Activated T-cell treated with anti-CD3 and anti-CD28 coated beads for 4 hours (primary cell): ENCODE measurements around the gene CCDC184.
A peak's percentile ranks its signal among the peaks of the same experiment; 100 is the strongest.
"Not testable (repeated sequence)": the region's sequence is repeated elsewhere in the genome, so short reads cannot be mapped to it uniquely, and the experiment has no call there.

Source experiments
- DNase-seq: peaks from one replicate; pipeline ENCODE4 v3.0.0-alpha.2; 2020

CCDC184 gene

DNA sequence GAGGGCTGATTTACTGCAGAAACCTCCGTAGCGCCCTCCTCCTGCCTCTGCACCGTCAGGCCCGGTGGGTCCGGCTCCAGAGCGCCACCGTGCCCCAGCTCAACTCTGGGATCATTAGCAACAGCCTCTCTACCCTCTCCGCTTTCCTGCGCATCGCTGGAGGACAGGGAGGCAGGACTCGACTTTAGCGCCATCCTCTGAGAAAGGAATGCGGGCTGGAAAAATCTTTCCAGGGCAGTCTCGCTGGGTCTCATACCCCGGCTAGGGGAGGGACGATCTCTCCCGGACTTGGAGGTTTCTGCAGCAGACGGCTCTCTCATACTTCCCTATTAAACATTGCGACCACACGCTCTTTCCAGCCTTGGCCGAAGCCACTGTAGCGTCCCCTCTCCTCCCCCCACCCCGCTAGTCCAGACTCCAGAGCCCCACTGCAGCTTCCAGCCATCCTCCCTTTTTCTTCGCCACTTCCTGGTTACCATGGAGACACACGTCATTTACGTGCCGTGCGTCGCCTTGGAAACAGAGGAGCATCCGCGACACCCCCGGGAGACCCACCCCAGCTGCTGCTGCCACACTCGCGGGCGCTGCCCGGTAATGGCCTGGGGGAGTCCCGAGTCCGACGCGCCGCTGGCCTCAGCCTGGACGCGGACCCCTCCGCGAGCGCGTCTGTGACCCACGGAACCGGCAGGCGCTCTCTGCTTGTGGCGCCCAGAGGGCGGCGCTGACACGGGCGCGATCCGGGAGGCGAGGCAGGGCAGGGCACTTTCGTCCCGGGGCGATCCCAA is at the start of gene CCDC184:
Gene CCDC184 (plus strand): TSS at position 554 of the 785 bp plus-strand sequence. CDS start 479 bp downstream, outside the sequence.
- DNase-seq, result peak; percentile 66

DNA sequence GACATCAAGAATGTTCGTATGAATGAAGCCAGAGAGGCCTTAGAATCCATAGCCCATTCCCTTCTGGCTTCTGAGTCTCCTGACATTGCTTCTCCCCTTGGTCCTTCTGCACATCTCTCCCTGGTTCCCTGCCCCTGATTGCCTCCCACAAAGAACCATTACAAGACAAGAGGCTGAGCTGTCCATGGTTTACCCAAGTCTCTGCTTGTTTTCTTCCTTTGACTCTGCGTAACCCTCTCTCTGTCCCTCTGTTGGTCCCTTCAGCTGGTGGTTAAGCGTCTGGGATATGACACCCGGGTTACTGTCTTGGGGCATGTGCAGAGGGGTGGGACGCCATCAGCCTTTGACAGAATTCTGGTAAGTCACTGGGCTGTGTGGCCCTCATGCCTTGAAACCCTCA is 48.4 kb upstream of the CCDC184 start:
- no peak for DNase-seq

DNA sequence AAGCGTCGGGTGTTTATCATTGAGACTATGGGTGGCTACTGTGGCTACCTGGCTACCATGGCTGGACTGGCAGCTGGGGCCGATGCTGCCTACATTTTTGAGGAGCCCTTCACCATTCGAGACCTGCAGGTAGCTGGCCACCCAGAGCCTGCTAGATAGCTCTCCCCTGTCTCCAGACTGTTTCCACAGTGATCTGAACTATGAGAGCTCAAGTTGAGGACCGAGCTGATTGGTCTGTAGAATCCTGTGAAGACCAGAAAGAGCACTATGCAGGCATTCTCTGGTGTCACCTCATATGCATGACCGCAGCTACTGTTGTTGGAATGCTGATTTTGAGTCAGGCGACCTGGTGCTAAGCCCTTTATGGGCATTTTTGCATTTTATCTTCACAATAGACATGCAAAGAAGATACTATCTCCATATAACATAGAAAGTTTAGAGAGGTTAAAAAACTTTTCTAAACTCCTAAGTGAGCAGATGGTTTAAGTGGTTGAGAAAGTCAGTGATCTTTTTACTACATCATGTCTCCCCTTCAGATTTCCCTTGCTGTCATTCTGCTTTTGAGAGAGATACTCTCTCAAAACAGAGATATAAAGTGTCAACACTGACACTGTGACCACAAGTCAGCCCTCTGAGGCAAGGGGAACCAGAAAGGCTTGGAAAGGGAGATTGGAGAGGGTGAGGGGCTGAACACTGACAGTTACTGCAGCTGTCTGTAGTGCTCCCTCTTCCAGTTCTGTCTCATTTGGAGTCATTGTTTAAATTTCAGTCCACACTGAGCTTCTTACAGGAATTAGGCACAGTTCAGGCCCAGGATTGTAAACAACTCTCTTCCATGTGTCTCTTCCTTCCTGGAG is 40.4 kb upstream of the CCDC184 start:
- no peak for DNase-seq

DNA sequence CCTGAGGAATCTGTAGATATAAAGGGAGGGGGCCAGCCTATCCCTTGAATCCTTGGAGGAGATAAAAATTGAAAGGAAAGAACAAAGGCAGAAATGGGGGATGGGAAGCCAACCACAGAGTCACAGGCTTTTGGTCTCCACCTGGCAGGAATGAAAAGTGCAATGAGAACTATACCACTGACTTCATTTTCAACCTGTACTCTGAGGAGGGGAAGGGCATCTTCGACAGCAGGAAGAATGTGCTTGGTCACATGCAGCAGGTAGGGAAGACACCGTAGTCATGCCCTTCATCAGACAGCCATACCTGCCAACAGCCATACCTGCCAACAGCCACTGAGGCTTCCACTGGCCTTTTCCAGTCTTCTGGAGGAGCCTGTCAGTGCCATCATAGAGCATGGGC is 39.5 kb upstream of the CCDC184 start:
- DNase-seq, result no peak

DNA sequence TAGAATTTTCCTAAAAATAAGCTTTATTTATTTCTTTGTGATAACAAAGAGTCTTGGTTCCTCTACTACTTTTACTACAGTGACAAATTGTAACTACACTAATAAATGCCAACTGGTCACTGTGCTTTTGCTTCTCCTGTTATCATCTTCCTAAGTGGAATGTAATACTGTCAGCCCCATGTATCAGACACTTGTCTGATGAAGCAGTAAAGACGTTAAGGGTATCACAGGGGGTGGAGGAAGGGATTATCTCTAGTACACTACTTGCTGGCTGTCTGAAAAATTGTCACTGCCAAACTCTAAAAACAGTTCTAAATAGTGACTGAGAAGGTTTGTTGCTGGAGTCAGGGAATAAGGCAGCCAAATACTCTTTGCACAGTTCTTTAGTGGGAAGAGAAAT is 37.5 kb upstream of the CCDC184 start:
- no peak for DNase-seq

DNA sequence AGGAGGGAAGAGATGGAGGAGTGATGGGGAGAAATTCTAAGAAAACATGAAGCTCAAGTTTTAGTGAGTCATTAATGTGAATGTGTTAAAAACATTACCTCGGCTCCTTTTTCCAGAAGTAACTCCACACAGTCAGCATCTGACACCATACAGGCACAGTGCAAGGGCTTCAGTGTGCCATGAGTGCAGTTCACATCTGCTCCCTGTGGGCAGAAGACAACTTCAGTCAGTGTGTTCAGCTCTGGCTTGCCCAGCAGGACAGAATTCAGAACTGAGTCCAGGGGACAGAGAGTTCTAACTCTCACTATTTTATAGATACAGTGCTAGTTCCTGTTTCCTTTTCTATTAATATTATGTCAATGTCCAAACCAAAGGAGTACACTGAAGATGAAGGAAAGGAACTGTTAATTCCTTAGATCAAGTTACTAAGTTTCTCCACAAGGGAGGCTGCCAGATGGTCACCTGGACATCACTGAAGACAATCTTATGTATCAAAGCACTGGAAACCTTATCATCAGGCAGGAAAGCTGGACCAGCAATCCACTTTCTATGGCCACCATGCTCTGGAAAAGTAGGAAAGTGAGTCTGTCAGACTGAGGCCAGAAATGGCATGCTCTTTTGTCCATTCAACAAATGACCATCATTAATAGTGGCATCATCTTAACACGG is 32.2 kb upstream of the CCDC184 start:
- DNase-seq, result no peak

DNA sequence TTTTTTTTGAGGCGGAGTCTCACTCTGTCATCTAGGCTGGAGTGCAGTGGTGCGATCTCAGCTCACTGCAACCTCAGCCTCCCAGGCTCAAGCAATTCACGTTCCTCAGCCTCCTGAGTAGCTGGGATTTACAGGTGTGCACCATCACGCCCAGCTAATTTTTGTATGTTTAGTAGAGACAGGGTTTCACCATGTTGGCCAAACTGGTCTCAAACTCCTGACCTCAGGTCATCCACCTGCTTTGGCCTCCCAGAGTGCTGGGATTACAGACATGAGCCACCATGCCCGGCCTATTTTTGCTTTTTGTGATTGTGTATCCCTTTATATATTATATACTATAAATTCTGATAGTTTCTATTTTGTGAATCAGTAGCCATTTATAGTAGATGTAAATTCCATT is 27.7 kb upstream of the CCDC184 start:
- not testable (repeated sequence) for DNase-seq

DNA sequence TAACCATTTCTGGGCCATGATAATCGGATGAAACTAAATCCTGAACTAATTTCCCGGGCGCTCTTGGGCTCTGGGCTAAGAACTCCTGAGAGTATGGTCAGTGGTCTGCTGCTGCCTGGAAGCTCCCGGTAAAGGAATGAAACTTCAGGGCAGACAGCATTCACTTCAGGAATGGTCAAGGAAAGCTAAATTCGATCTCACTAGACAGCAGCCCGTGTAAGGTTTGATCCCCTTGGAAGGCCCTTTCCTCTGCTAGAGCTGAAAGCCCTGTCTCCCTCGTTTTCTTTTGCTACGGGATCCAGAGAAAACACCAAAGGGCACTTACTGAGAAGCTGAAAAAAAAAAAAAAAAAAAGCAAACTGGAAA is 26.8 kb upstream of the CCDC184 start:
- no peak for DNase-seq

DNA sequence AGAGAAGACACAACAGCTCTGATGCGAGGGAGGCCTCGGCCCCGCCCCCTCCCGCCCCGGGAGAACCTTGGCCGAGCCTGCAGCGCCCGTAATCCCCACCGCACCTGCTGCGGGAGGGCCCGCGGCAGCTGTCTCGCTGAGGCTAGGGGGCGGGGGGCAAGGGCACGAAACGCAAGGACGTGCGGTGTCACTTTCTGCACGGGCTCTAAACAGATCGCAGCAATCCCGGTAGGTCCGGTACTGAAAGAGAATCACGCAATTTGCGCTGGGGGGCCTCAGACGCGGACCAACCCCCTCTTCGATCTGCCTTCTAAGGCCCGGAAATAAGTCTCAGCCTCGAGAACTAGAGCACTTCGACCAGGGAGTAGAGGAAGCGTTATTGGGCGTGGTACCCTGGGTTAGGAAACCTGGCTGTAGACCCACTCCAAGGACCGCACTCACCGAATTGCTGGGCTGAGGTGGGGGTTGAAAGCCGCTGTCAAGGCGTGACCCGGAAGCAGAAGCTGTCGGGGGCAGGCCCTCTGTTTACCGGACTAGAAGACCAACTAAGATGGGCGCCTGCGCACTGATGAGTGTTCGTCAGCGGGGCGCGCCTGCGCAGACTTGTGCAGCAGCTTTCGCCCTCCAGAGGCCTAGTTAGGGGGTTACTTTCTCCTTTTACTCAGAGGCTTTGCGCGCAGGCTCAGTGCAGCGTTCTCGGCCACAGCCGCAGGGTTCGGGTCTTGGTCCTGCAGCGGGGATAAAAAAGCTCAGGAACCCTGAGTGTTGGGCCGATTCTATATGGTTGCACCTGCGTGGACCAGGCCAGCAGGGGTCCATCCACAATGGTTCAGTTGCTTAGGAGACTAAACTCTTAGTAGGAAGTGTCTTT is 26.2 kb upstream of the CCDC184 start, which contains the start of gene ASB8:
Gene ASB8 (minus strand): TSS at position 498 of the 871 bp plus-strand sequence. CDS start 4,019 bp downstream, outside the sequence.
- peak; percentile 97 for DNase-seq

DNA sequence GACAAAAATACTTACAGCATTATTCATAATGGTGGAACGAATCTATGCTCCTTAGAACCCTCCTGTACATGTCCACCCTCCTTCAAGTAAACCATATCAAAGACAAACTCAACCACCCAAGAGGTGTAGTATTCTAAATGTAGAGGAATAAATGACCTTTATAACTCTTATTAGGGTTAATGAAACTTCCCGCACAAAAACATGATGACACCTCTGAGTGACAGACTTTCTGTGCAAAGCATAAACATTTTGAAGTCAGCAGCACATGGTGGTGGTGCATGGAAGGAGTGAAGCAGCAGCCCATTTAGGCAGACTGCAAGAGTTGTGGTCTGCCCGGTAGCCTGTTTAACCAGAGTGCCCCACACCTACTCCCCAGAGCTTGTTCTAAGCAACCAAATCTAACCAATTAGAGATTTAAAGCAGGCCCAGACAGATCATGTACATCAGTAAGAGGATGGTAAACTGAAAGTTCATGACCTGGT is 25.5 kb upstream of the CCDC184 start:
- no peak for DNase-seq

DNA sequence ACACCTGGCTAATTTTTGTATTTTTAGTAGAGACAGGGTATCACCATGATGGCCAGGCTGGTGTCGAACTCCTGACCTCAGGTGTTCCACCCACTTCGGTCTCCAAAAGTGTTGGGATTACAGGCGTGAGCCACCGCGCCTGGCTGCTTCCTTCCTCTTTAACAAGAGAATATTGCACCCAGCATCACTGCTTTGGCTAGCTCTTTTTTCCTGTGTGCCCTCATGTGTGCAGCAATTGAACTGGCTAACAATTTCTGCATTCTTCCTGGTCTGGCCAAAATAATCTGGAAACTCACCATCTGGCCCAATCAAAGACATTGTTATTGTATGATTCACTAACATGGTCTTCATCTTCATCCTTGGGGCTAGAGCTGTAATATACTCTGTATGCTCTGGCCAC is 23.4 kb upstream of the CCDC184 start:
- no peak for DNase-seq

DNA sequence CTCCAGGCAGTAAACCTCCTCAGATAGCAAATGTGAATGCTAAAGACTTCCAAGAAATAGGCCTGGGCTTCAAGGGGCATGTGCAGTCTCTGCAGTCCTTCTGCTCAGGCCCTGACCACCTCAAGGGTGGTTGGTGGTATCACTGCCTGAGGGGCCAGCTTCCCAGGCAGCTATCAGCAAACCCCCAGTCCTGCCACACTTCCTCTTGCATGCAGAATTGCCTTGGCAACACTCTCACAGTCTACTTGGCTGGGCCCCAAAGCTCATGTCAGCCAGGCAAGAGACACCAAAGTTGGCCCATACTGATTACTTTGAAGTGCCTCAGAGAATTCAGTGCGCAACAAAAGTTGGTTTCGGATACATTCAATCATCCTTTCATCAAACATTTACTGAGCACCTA is 22.6 kb upstream of the CCDC184 start:
- DNase-seq, result no peak

DNA sequence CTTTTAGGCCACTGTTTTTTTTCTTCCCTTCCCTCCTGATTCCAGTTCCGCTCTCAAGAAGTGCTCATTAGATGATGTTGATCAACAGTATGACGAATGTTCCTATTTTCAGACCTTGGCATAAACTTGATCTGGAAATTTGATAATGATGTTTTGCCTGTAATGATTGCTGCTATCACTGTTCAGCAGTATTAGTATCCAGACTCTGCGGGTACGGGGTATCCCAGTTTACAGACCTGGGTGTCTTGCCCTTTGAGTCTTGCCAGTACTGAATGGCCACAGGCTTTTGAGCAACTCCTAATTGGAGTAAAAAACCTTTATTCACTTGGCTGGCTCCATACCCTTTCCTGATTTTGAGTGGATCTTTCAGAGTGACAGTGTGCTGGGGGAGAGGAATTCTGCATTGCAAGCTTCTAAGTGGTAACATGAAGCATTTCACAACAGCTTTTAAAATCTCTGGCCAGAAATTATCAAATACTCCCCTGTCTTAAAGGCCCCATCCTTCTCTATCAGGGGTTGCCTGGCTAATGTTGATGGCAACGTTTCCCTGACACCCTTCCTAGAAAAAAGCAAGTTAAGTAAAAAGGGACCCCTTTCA is 20.2 kb upstream of the CCDC184 start:
- no peak for DNase-seq

DNA sequence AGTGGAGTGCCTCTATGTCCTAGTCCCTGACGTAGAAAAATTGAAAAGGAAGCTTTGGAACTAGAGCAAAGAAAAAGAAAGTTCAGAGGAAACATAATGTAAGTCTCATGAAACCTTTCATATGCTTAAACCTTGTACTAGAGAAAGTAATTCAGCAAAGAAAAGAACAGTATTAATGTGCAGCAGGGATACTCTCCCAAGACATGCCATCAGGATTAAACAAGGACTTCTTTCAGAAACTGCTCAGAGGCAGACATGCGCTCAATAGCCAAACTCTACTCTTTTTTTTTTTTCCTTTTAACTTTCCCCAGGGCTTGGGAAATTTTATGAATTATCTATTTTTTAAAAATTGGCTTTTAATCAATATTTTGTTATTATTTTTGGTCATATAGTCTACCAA is 19.0 kb upstream of the CCDC184 start:
- DNase-seq, result no peak

DNA sequence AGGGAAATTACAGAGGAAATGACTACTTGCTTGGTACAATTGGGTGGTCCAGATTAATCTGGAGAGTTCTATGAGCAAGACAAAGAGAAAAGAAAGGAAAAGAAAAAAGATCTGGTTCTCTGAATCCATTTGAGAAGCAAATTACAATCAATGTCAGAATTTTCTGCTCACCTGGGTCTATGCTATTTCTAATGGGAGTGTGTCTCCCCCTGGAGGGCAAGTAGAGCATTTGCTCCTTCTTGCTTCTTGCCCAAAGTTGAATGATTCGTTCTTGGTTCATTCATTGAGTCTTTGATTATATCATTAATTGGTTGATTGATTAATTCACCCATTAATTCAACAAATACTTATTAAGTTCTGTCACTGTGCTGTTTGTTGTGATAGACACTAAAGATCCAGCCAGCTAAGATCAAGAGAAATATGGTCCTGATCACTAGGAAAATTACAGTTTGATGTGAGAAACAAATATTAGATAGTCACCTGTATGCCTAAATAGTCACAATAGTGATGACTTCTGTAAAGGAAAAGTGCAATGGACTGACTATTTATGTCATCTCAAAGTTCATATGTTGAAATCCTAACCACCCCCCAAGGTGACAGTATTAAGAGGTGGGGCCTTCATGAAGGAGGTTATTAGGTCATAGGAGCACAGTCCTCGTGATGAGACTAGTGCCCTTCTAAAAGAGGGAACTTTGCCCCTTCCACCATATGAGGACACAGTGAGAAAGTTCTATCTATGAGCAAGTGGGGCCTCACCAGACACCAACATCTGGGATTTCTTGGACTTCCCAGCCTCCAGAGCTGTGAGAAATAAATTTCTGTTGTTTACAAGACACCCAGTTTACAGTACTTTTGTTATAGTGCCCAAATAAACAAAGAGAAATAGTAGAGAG is 18.1 kb upstream of the CCDC184 start:
- DNase-seq, result peak; percentile 44

DNA sequence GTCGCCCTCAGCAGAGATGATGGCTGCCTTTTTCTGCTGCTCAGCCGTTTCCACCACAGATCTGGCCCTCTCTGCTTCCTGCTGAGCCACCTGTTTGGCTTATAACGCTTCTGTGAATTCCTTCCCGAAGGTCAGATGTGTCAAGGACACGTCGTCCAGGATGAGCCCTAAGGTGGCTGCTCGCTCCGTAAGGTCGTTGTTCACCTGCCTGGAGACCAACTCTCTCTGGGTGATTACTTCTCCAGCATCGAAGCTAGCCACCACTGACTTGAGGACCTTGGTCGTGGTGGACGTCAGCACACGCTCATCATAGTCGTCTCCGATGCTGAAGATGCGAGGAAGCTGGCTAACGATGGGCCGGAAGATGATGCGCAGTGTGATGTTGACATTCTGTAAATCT is 14.4 kb upstream of the CCDC184 start:
- DNase-seq, result no peak

DNA sequence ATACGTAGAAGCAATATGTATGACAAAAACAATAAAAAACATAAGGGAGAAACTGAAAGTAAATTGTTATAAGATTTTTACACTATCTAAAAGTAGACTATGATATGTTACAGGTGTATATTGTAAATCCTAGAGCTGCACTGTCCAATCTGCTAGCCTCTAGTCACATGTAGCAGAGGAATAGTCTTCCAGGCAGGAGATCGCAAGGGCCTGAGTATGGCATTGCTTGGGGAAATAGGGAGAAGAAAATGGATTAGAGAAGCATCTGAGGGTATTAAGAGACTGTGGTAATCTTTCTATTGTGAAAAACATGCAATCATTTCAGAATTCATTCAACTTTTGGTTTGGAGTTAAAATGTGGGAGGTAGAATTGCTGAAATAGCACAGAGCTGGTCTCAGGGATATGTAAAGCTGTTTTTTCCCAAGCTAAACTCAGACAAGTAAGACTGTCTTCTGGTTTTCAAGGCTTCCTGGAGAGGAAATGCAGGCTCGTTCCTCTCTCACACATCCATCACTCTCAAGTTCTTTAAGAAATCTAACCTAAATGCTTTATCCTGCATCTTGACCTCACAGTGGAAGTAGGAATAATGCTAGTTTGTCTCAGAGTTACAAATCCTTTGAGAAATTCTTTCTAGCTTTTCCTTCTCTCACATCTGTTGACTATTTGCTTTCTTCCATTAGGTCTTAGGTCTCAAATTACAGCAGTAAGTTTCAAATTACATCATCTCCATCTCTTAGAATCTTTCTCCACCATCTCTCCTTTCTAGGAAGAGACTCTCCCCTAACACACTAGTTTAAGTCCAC is 7.6 kb upstream of the CCDC184 start:
- DNase-seq, result no peak

DNA sequence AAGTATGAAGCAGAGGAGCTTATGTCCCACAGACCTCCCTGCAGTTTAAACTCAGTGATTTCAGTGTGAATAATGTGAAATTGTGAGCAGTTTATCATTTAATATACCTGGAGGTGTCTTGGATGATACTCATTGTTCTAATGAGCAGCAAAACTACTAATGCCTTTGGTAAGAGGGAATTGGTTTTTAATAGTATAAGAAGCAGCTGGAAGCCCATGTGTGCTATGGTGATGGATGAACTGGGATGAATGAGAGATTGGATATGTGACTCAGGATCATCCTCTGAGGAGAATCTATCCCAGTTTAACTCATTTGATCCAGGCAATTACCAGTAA is 7.1 kb upstream of the CCDC184 start:
- no peak for DNase-seq

DNA sequence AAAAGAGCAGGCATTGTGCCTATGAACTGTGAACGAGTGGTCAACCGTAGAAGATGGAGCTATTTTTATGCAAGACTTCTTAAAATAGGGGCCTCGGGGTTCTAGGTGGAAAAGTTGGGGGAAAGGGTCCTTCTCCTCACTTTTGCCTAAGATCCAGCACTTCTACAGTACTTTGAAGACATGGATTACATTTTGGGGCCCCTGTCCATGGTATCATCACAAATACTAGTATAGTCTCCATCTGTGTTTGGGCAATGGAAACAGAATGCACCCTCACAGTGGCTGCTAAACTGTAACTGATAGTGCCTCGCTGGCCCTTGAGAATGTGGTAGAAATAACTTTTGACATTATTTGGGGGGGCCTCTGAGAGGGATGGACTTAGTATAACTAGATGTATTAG is 5.5 kb upstream of the CCDC184 start:
- DNase-seq, result no peak

DNA sequence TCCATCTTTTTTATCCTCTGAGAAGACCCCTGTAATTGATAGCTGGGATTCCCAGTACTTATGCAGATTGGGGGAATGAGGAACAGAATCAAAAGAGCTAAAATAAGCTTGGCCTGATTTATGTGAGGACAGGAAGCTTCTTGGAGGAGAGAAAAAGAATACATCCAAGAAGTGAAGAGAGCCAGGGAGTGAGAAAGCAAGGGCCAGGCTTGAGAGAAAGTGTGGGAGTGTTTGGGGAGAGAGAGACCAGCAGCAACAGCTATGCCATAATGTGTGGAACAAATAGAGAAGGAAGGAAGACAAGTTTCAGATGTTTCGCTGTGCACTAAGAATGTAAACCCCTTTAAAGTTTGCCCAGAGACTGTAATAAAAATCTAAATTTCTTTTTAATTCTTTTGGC is 4.0 kb upstream of the CCDC184 start:
- DNase-seq, result no peak
